Stimulated activated naive CD8-positive, alpha-beta T cell treated with anti-CD3 and anti-CD28 coated beads, Interleukin-15, Interleukin-2, amounts not matched to agents 100 U/mL and 50 U/mL, for 24 hours (primary cell): ENCODE measurements around the gene PDZD4.

Experiments
- ATAC-seq: fragments of 150-1000 bp; cut with Tn5 transposase; one replicate; pipeline ENCODE4 v1.10.0; 2021
- DNase-seq: peaks from one replicate; pipeline ENCODE4 v3.0.0; 2021

Gene PDZD4

DNA sequence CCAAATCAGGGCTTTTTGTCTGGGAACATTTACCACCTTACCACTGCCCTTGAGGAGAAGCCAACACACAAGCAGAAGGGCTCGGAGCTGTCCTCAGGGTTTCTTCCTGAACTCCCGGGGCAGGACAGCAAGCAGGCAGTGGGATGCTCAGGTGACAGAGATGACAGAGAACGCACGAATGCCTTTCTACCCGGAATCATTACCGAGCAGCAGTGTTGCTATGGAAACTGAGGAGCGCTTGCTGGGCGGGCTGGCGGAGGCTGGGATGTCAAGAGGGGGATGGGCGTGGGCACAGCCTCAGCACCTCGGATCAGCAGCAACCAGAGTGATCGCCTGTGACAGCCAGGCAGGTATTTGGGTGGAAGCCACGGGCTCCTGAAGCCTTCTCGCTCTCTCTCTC lies 18.1 kb downstream of the PDZD4 start:
- DNase-seq (no peak), ATAC-seq (no peak)

DNA sequence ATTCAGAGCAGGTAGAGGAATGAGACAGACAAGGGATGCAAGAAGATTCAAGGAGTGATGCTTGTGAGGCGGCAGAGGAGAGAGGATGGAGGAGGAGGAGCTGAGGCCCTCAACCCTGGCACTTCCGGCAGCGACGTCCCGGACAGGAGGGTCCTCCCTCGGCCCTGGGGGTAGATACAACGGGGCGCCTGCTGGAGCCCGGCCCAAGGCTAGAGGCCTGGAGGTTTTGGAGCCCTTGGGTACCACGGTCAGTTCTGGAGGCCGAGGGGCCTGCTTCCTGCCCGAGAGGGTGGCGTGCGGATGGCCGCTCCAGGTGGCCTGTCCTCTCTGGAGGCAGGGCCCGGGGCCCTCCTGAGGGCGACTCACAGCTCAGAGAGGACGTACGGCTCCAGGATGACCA lies 22.4 kb downstream of the PDZD4 start:
- DNase-seq (no peak), ATAC-seq (no peak)

DNA sequence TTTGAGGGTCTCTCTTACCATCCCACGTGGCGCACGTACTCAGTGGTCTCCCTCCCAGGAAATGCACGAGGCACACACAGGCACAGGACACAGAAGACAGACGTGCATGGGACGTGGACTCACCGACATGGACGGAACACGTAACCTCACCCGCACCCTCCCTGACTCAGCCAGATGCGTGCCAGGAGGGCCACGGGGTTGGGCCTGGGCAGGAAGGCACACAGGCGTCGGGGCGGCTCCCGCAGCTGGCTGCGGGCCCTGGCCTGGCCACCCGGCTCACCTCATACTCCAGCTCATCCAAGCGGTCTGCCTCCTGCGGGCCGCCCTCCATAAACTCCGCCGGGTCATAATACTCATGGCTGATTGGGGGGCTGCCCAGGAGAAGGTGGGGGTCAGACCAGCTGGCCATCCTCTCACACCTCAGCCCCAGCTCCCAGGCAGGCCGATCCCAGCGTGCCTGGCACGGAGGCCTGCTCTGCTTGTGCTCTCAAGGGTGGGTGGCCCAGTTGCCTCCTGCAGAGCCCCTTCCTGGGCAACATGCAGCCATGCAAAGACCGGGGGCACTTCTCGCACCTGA lies 23.3 kb downstream of the PDZD4 start:
- DNase-seq, result no peak
- no peak for ATAC-seq

DNA sequence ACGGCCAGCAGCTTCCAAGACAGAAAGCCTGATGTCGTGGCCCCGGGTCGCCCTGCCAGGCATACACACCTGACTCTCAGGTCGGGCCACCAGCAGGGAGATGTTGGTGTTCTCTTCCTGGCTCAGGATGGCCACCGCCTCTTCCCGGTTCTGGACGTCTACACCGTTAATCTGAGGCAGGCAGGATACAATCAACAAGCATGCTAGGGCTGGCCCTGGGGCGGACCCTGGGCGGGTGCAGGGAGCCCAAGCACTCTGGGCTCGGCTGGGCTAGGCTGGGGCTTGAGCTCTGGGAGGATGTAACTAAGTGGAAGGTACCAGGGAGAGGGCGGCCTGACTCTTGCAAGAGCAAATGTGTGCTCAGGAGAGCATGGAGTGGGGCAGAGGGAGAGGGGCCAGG lies 24.9 kb downstream of the PDZD4 start:
- no peak for DNase-seq
- no peak for ATAC-seq

DNA sequence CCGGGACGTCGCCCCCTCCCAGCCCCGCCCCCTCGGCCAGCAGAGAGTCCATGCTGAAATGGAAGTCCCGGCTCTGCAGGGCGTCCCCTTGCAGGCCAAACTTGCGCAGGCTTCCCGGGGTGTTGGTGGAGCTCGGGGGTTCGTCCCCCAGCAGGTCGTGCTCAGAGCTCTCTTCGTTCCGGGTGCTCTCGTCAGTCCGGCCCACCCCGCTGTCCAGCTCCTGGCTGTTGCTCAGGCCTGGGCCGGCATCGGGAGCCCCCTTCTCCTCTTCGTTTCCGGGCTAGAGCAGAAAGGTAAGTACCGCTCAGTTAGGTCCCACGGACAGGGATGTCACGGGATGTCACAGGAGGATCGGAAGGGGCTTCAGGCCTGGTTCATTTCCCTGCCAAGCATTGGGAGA lies 25.7 kb downstream of the PDZD4 start:
- ATAC-seq (no peak), DNase-seq (no peak)

DNA sequence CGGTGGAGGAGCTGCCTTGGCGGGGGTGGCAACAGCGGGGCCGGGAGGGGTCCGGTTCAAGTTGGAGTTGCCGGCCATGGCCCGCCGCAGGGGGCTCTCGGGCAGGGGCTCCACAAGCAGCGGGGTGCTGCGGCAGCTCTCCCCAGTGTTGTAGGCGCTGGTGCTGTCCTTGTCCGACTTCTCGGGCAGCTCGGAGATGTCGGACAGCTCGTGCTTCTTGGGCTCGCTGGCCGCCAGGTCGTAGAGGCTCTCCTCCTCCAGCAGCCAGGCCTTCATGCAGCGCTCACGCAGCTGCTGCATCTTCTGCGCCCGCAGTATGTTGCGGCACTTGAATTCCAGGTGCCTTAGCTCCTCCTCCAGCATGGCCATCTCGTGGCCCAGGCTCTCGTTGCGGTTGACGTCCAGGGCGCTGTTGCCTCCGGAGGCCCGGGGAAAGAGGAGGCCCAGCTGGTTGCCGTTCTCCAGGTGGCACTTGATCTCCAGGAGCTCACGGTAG lies 26.2 kb downstream of the PDZD4 start:
- DNase-seq (no peak), ATAC-seq (no peak)

DNA sequence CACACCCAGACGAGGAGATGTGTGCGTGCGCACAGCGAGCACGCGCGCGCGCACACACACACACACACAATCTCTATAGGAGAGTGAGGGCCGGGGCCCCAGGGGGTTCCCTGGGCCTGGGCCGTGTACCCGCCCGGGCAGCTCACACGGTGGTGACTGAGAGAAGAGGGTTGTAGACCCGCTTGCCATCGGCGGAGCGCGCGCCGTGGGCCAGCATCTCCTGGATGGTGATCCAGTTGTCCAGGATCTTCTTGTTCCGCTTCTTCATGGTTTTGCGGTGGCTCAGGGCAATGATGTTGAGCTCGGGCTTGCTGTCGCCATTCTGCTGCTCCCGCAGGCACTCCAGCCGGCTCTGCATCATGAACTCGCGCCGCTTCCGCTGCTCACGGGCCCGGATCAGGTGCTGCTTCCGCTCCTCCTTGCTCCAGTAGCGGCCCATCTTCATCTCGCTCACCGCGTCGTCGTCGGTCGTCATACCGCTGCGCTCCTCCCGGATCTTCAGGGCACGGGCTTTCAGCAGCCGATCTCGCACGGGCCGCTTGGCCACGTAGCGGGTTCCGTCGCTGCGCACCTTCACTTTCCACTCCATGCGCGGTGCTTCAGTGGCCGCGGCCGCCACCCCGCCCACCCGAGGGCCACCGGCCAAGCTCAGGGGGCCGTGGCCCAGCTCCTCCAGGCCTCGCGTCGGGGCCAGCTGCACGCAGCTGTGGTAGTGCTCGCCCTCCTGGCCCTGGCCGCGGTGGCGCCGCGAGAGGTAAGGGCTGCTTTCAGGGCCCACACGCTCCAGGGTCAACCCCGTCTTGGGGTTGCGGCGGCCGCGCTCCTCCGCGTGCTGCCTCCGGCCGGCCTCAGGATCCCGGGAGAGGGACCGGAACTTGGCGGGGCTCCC lies 26.9 kb downstream of the PDZD4 start:
- no peak for DNase-seq
- no peak for ATAC-seq

DNA sequence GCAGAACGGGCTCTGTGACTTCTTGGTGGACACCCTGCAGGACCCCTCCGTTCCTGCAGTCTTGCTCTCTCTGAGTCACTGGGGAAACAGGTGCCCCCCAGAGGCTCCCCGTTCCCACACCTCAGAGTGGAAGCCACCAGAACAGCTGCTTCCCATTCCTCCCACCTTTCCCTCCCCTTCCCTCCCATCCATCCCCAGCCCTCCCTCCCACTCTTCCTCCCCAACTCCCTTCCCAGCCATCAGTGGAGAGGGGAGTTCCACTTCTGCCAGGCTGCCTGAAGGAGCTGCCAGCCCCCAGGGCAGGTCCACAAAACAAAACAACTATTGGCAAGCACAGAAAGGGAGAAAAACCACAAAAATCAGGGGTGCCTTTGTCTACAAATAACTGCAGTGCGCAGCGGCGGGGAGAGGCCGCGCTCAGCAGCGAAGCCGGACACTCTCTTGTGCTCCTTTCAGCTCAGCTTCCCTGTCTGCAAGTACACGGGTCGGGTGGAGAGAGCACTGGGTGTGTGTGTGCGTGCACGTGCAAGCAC lies 27.8 kb downstream of the PDZD4 start:
- ATAC-seq (no peak), DNase-seq (no peak)

DNA sequence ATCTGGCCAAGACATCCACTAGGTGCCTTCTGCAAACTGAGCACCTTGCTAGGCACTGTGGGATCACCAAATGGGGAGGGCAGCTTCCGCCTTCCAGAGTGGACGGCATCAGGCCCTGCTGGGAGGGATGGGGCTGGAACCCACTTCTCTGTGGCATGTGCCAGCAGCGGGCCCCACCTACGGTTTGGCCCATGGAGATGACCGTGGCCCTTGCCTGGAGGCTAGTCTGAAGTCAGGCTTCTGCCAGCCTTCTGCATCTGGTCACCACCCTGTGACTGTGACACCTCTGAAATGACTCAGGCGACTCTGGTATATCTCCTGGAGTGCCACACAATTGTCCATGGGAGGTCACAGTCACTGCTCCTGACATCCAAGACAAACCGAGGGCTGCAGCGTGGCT lies 28.7 kb downstream of the PDZD4 start:
- no peak for ATAC-seq
- DNase-seq, result no peak

DNA sequence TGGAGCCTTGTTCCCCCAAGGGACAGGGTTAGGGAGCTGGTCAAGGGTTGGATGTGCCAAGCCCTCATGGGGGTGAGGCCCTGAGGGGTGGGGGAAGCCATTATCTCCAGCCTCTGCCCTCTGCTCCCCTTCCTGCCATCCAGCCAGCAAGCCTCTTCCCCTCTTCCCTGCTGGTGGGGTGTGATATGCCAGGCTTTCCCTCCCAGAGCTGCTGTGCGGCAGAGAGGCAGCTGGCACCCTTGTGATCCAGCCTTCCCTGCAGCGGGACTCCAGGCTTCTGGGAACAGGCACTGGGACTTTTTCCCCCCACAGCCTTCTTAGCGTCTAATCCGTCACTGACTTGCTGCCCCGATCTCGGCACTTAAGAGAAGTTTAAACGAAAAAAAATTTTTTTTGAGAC lies 29.6 kb downstream of the PDZD4 start:
- ATAC-seq, result no peak
- DNase-seq, result no peak

DNA sequence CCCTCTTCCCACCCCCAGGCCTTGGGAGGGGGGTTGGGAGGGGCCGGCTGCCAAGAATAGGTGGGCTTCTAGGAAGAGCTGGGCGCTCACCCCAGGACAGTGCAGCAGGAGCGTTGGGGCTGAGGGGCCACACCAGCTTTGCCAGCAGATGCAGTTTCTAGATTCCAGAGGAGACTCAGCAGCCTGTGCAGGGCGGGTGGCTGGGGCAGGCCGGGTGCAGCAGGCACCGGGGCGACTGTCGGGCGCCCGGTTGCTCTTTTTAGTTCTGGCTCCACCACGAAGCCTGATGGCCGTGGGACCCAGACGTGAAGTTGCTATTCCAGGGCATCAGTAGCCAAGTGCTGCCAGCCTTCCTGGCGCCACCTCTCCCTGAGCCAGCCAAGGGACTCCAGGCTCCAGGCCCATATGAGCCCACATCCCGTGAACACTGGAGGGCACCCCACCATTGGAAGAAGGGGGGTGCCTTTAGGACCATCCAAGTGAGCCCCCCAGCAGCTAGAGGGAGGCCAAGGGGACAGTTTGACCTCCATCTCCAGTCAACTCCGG lies 30.1 kb downstream of the PDZD4 start:
- DNase-seq (no peak), ATAC-seq (no peak)

DNA sequence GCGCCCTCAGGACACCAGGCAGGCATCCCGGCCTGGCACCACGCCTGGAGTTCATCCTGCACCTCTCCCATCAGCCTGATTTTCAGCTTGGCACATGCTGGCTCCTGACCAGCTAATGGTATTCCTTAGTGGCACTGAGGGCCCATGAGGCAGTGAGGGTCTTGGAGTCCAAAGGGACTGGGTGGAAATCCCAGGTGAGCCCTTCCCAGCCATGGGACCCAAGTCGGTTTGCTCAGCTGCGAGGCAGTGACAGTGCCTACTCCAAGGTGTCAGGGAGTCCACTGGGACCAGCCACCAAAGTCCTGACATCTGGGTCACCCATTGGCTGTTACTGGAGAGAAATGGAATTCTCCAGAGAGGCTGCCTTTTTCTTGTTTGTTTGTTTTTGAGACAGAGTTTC lies 31.0 kb downstream of the PDZD4 start:
- ATAC-seq (no peak), DNase-seq (no peak)

DNA sequence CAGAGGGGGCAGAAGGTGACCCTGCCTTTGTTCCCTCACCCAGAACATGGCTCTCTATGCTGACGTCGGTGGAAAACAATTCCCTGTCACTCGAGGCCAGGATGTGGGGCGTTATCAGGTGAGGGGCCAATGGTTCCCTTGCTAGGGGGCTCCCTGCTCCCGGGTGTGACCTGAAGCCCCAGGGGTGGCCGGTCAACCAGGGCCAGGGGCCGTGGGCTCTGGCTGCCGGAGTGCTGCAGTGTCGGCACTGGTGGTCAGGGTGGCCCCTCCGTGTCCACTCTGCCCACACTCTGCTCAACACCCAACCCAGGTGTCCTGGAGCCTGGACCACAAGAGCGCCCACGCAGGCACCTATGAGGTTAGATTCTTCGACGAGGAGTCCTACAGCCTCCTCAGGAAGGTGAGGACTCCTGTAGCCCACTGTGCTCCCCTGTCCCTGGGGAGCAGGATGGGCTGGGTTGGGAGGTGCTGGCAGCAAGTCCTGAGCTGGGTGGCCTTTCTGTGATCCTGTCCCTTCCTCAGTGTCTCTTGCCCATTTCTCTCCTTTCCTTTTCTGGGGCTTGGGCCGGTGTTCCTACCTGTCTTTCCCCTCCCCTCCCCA lies 32.8 kb downstream of the PDZD4 start:
- ATAC-seq, result no peak
- no peak for DNase-seq

DNA sequence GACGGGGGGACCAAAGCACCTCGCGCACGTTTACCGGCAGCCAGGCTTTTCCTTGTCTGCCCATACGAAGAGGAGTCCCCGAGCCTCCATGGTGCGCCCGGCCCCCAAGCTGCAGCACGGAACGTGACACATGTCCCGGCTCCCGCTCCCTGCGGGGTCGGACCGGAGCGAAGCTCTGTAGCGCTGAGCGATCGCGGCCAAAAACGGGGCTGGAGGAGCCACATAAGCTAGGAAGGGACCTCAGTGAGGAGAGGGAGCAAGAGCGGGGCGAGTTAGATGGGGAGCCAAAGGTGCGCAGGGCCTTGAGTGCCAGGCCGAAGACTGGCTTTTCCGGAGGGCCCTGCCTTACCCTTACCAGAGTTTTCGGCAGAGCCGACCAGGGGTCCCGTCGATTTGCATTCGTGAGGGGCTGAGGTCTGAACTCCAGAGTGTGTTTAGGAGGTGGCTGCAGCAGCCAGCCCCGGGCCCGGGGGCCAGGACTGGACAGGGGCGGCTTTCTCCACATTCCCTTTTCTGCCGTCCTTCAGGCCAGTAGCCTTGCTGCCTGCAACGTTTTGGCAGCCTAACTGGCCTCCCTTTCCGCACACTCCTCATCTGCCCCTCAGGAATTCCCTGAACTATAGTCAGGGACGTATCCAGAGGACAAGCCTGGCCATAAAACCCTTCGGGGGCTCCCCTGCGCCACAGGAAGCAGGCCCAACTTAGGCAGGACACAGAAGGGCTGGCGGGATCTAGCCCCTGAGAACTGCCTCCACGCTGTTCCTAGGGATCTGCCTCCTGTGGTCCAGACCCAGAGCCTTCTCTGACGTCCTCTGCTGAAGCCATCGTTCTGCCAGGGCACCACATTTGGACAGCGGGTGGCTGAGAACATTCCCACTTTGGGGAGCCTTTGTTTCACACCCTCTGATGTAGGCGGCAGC lies 35.2 kb downstream of the PDZD4 start:
- peak; percentile 3 for ATAC-seq
- DNase-seq, result peak; percentile 17

DNA sequence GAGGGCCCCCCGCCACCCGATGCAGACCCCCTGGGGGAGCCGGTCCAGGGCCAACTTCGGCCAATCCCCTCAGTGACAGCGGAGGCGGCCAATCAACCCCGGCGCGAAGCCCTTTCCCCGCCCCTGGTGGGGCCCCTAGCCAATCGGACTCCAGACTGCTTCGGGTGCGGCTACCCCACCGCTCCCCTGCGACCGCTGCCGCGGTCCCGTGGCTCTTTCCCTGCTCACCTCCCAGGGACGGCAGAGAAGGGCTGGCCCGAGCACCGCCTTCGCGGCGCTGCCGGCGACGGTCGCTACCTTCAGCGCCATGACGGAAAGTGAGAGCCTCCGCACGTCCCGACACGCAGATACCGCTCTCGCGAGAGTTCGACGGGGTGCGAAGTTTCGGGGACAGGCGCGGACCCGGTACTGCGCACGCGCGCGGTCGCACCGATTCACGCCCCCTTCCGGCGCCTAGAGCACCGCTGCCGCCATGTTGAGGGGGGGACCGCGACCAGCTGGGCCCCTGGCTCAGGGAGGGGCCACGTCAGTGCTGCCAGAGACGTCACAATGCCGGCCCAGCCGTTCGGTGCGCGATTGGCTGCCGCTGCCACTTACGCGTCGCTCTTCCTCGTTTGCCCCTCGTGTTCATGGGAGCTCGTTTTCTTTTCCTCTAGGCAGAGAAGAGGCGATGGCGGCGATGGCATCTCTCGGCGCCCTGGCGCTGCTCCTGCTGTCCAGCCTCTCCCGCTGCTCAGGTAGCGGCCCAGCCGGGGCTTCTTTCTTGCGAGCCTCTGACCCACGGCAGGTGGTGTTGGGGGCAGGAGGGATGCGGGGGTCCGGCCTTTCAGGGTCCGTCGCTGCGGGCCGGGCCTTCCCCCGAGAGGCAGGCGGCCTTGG lies 36.1 kb downstream of the PDZD4 start, which contains the start of the genes IDH3G and SSR4:
IDH3G (minus strand) TSS at position 358 of the 879 bp plus-strand sequence; CDS start at position 309, 49 bp downstream.
SSR4 (plus strand) TSS at position 651 of the 879 bp plus-strand sequence; CDS start at position 671, 20 bp downstream.
- DNase-seq, result peak; percentile 92
- peak; percentile 96 for ATAC-seq

DNA sequence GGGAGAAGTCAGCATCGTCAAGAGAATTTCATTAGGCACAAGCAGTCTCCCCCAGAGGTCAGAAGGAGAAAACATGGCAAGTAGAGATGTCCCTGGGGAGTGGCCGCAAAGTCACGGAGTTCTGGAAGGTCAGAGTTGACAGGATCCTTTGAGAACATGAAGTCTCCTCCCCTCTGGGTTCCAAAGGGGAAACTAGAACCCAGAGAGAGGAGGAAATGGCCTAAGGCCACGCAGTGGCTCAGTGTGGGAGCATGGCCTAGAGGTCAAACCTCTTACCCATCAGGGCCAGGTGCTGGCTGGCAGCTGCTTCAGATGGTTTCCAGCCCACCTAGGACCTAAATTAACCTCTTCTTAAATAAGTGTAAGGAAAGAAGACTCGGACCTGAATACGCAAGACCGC lies 37.1 kb downstream of the PDZD4 start:
- ATAC-seq, result no peak

DNA sequence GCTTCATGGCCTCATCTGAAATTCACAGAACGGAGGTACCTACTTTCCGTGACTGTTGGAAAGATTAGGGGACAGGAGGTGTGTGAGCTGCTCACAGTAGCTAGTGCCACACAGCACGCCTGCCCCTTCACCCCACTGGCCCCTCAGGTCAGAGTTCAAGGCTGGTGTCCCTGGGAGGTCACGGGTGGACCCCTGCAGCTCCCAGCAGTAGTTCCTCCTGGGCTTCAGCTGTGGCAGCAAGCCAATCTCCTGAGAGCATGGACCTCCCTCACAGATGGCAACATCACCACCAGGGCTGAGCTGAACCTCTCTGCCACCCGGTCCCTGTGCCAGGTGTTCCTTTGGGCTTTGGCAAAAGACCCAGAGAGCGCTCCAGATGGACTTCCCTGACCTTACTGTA lies 38.0 kb downstream of the PDZD4 start:
- no peak for ATAC-seq

More for the DNA sequence above, 37.1 kb downstream of the PDZD4 start:
- no peak for DNase-seq

DNA sequence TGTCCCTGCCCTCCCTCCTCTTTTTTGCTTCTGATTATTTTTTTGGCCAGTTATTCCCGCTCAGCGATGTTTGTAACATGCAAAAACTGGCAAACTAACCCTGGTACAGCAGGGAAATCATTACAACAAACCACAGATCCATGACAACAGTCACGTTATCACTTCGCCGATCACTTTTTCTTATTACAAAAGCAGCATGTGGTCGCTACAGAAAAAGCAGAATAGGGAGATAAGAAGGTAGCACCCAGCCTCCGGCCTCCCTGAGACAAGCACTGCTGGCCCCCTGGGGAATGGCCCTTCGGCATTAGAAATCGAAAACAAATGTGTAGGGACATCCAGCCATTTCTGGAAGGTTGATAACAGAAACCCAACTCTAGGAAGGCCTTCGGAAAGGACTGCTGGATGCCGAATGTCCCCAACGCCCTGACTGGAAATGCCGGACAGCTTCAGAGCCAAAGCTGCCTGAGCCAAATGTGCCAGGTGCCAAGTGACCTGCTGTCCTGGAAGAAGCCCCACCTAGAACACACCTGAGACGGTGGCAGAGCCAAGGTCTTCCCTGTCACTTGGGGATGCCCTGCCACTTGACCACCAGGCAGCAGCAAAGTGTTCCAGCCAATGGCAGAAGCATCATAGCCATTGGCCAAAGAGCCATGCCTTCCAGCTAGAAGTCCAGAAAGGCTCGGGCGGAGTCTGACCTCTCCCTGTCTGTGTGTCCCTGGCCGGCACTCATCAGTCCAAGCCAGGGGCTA lies 39.1 kb downstream of the PDZD4 start:
- ATAC-seq, result no peak
- no peak for DNase-seq

More for the DNA sequence above, 38.0 kb downstream of the PDZD4 start:
- DNase-seq, result no peak

DNA sequence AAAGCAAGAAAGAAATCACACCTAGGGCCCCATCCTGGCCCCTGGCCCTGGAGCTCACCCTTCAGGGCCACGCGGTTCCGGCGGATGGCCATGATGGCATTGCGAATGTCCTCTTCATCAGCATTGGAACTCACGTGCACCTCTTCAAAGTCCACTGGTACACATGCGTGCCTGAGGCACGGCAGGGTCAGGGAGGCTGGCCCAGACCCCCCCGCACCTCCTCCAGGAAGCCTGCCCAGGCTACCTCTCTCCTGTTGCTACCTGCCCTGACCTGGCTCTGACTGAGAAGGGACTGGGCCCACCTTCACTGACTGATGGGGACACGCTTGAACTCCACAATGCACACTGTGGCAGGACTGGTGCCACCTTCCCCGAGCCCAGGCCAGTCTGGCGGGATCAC lies 40.7 kb downstream of the PDZD4 start:
- DNase-seq (no peak), ATAC-seq (no peak)

DNA sequence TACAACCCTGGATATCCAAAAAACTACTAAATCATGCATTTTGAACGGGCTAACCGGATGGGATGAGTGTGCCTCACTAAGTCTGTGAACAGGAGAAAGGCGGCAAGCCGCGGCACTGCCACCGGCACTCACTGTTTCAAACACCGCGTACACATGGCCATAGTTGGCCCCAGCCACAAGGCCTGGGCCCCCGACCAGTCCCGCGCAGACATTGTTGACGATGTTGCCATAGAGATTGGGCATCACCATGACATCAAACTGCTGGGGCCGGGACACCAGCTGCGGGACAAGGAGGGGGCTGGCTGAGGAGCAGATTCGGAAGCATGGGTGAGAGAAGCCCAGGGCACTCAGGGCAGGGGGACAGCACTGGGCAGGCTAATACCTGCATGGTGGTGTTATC lies 43.7 kb downstream of the PDZD4 start:
- no peak for ATAC-seq
- DNase-seq, result no peak
